ENCODE measurements around the gene CCL1.

The CCL1 gene, protein sequence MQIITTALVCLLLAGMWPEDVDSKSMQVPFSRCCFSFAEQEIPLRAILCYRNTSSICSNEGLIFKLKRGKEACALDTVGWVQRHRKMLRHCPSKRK

GRCh38 chr17:34363183-34363661, at the start of gene CCL1:
Gene CCL1 (minus strand): TSS chr17:34363233. CDS start chr17:34363161, 72 bp downstream.
- no peak for FAIRE-seq
- no peak for DNase-seq (ENCODE audit: low spot score)

DNA sequence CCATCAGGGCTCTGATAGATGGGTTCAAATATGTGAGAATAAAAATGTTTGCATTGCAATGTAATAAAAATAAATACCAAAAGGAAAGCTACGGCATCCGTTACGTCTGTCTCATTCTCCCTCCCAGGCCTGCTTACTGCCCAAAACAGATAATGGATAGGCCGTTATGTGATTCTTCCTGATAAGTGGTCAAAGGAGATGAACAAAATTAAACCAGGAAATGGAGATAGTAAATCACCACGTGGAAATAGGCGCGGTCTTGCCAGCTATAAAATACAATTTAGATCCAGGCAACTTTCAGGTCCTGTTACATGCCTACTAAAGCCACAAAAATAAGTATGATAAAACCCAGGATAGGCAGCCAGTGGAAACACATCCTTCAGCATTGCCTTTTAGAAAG, 49.5 kb upstream of the CCL1 start:
- DNase-seq (ENCODE audit: low spot score) (no peak), FAIRE-seq (no peak)

DNA sequence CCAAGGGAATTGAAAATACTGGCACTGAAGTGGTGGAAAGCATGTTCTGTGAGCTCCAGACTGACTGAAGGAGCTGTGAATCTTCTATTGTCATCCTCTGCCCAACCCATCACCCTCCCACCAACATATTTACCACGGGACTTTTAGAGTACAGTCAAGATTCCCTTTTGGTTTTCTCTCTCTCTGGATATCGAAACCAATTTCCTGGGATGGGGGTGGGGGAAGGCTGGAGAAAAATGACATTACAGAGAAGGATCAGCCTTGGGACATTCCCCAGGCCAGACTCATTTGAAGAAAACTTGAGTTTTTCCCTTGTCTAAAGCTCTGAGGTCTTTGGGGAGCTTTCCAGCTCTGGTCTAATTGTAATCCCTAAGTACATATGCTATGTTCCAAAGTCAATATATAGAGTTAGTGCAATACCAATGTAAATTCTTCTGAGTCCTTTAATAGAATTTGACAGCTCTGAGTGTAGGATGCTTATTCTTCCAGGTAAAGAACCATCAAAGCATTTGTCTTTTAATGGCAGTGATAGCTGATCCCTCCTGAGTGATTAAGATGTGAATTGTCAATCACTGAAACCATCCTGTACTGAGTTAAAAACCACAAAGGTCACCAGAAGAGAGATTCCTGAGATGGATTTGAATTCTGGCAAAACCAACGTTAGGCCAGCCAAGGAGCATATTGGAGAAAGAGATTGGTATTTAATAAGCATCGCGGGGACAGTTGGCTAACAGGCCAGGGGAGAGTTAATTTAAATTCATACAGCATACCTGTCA, 48.8 kb upstream of the CCL1 start:
- DNase-seq (ENCODE audit: low spot score) (no peak), FAIRE-seq (no peak)

DNA sequence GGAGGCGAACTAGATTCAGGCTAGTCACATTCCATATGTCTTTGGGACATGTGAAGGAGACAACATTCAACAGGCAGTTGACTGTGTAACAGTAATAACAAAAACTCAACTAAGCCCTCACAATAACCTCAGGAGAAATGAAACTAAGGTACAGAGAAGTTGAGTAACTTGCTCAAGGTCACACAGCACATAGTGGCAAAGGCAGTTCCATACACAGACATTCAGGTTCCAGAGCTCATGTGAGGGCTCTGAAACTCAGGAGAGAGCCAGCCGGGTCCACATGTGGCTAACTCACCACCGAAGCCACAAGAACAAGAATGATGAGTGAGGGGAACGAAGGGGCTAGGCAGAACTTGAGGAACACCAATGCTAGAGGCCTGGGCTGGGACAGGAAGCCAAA, 46.3 kb upstream of the CCL1 start:
- no peak for DNase-seq (ENCODE audit: low spot score)
- FAIRE-seq = no peak

GRCh38 chr17:34408439-34408838, 45.4 kb upstream of the CCL1 start:
- no peak for DNase-seq (ENCODE audit: low spot score)
- no peak for FAIRE-seq

DNA sequence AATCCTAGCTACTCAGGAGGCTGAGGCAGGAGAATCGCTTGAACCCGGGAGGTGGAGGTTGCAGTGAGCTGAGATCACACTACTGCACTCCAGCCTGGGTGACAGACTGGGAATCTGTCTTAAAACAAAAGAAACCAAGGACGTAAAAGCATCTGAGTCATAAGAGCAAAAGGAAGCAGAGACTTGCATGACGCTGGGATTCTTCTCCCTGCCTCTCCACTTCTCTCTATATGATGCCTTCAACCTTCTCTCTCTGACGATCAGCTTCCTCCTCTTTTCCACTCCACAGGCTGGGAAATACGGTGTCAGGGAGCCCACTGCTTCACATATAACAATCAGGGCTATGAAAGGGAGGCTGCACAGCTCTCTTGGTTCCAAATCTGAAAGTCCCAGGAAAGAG, 43.2 kb upstream of the CCL1 start:
- no peak for FAIRE-seq
- DNase-seq (ENCODE audit: low spot score) = no peak

GRCh38 chr17:34403006-34403405, 40.0 kb upstream of the CCL1 start:
- FAIRE-seq (no peak), DNase-seq (ENCODE audit: low spot score) (no peak)

GRCh38 chr17:34401165-34401564, 38.1 kb upstream of the CCL1 start:
- DNase-seq (ENCODE audit: low spot score) (no peak), FAIRE-seq (no peak)

GRCh38 chr17:34400301-34400931, 37.4 kb upstream of the CCL1 start:
- FAIRE-seq (no peak), DNase-seq (ENCODE audit: low spot score) (no peak)

GRCh38 chr17:34399725-34400124, 36.7 kb upstream of the CCL1 start:
- no peak for DNase-seq (ENCODE audit: low spot score)
- no peak for FAIRE-seq

DNA sequence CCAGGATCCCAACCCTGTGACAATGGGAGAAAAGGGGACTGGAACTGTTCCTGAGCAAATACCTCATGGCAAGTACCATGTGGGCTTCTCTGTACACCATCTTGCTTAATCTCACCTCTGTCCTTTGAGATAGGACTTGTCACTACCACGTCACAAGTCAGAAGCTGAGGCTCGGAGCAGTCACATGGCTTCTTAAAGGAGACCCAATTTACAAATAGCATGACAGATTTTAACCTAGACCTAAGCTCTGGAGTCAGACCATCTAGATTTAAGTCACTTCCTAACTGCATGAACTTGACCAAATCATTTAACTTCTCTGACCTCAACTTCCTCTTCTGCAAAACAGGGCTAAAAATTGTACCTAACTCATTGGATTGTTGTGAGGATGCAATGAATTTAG, 36.0 kb upstream of the CCL1 start:
- FAIRE-seq = no peak

GRCh38 chr17:34397265-34397664, 34.2 kb upstream of the CCL1 start:
- no peak for FAIRE-seq
- DNase-seq (ENCODE audit: low spot score) = no peak

More for the DNA sequence above, 36.0 kb upstream of the CCL1 start:
- no peak for DNase-seq (ENCODE audit: low spot score)

DNA sequence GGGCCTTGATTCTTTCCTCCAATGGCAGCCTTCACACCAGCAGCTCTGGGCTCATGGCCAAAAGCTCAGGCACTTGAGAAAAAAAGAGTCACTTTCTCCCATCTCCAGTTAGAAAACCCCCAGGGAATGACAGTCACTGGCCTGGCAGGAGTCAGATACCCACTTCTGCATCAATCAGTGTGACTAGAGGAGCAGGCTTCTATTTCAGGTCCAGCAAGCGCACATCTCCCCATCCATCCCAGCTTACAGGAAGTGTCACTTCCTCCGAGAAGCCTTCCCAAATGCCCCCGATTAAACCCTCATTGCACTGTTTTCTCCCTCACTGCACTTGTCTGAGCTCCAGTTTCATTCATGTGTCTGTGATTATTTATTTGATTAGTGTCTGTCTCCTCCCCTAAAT, 30.4 kb upstream of the CCL1 start:
- FAIRE-seq (no peak), DNase-seq (ENCODE audit: low spot score) (no peak)

DNA sequence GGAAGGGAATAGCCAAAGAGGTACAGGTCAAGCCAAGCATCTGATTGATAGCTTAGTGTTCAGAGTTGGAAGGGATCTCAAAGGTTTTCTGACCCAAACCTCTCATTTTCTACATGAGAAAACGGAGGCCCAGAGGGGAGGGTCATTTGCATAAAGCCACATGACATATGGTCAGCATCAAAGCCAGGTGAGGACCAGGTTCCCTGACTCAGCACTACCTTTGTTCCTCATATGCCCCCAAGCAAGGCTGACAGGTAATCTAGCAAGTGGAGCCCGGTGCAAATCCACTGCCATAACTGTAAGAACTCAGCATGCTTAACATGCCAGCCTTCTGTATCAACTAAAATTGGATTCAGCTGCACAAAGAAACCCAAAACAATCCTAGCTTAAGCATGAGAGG, 28.2 kb upstream of the CCL1 start:
- FAIRE-seq (no peak), DNase-seq (ENCODE audit: low spot score) (no peak)

DNA sequence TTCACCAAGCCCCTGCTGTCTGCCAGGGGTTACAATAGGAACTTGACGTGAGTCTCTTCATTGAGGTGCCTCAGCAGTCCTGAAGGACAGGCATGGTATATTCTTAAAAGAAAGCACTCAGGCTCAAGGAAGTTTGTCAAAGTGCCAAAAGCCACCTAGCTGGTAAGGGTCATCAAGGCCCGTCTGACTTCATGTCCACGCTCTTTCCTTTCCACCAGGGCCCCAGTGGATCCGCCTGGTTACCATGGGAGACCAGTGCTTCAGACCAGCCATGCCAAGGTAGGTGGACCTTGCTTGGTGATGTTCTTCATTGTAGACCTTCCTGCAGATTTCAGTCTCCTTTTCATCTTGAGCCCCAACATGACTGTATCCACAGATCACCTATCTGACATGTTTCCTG, 27.6 kb upstream of the CCL1 start:
- DNase-seq (ENCODE audit: low spot score) = no peak
- no peak for FAIRE-seq

DNA sequence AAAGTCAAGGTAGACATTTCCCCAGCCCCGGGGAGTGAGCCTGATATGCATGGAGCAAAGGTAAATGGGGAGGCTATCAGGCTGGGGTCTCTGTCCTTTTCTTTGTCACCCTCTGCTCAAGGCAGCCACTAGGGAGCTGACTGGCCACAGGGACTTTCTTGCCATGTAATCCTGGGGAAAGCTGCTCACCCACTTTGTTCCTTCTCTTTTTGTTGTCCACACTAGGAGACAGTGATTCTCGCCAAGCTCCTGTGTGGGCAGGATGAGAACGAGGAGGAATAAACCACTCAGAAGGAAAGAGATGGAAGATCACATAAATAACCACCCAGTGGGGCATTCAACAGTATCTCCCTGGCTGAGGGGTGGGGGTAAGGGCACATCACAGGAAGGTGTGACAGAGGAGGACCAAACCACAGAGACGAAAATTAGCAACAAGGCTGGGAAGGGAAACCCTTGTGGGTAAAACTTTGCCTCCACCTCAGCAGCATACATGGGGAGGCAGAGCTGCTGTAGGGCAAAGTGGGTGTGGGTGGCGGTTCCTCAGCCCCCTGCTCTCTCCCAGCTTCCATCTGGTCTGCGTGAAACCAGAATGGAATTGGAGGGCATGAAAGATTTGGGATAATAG, 26.2 kb upstream of the CCL1 start:
- no peak for FAIRE-seq

GRCh38 chr17:34387566-34387965, 24.5 kb upstream of the CCL1 start:
- FAIRE-seq (no peak), DNase-seq (ENCODE audit: low spot score) (no peak)

More for the DNA sequence above, 26.2 kb upstream of the CCL1 start:
- no peak for DNase-seq (ENCODE audit: low spot score)

DNA sequence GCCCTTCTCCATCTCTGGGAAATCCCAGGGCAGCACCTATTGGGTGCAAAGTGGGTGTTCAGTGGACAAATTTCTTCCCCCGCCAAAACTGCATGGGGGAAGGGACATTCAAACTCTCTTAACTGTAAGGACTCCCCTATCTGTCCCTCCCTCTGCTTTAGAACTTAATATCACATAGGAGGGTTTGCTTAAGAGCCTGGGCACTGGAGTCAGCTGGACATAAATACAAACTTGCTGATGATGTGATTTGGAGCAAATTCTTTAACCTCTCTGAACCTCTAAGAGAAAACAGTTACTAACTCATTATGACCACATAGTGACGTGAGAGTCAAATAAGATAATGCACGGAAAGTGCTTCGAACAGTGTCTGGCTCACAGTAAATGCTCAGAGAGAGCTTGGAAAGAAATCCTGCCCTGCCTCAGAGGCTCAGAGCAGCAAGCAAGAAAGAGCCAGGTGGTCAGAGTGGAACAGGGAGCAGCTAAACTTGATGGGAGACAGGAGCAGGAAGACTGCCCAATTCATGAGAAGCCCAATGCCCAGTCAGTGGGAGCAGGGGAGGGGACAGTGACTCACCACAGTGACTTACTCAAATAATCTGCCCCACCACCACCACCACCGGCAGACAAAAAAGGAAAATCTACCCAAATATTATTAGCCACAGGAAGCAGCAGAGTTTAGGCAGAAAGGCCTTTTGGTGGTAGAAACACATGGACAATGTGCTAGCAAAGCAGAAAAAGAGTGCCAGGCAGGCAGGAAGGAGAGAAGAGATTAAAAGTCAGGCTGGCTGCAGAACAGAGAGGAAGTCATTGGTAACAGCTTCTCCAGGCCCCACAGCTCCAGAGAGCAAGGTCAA, 23.9 kb upstream of the CCL1 start:
- peak; percentile 34 for DNase-seq (ENCODE audit: low spot score)

GRCh38 chr17:34386343-34386696, 23.3 kb upstream of the CCL1 start:
- DNase-seq (ENCODE audit: low spot score) (no peak), FAIRE-seq (no peak)

More for the DNA sequence above, 23.9 kb upstream of the CCL1 start:
- no peak for FAIRE-seq

- FAIRE-seq (peak; percentile 53), DNase-seq (ENCODE audit: low spot score) (no peak)
These were observed 22.0 kb upstream of the CCL1 start for GRCh38 chr17:34384822-34385605.

DNA sequence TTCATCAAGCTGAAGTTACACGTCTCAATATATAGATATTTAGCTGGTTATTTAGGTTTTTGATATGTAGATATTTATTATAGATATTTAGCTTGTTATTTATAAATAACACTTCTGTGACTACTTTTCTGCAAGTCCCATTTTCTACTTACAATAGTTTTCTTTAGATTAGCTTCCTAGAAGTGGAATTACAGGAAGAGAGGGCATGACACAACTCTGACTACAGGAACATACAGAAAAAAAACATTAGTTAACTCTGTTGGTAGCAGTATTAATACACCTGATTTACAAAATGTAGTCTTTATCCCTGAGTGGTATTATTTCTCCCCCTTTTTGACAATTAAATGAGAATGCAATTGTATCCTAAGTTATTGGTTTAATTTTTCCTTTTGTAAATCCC, 21.2 kb upstream of the CCL1 start:
- no peak for DNase-seq (ENCODE audit: low spot score)

More for the DNA sequence above, 21.2 kb upstream of the CCL1 start:
- FAIRE-seq = no peak
